CD8-positive, alpha-beta memory T cell (primary cell): Measurements from ENCODE around the gene CYS1. TPM values are rescaled to one million over a fixed set of nuclear protein-coding genes. Genes with fewer than 3 reads are reported as not detected.

Source experiments
- CTCF ChIA-PET: fragments of 350-600 bp; sonication (Branson Sonifier 250); formaldehyde crosslinking; loops from one replicate; lab custom pipeline; 2021; ENCODE audit warnings: antibody characterized with exemption; lab: Charles Lee
- POLR2A ChIA-PET: fragments of 350-600 bp; sonication (Branson Sonifier 250); formaldehyde crosslinking; loops from one replicate; lab custom pipeline; 2021; ENCODE audit warnings: antibody characterized with exemption; lab: Charles Lee
- DNase-seq, 5 donors: peaks; one replicate each; pipeline versions ENCODE4 v3.0.0 to v3.0.0-alpha.2; 2020 to 2022; ENCODE audit warnings: mixed read lengths in 1 of 5
- H3K27ac ChIP-seq: one replicate; pipeline ENCODE4 v1.7.0; 2013; ENCODE audit warnings: low read depth, mild to moderate bottlenecking, low read length, moderate library complexity
- H3K27me3 ChIP-seq: 2 replicates; pipeline ENCODE4 v1.7.0; 2013; ENCODE audit warnings: low read length, mild to moderate bottlenecking; ENCODE audit not compliant: insufficient read depth, poor library complexity, severe bottlenecking
- H3K36me3 ChIP-seq: 2 replicates; pipeline ENCODE4 v1.7.0; 2013; ENCODE audit warnings: mild to moderate bottlenecking, low read length, moderate library complexity; ENCODE audit not compliant: insufficient read depth
- H3K4me1 ChIP-seq: 2 replicates; pipeline ENCODE4 v1.7.0; 2013; ENCODE audit warnings: mild to moderate bottlenecking, low read length, moderate library complexity; ENCODE audit not compliant: insufficient read depth
- H3K4me3 ChIP-seq: 2 replicates; pipeline ENCODE4 v1.7.0; 2013; ENCODE audit warnings: mild to moderate bottlenecking, low read length
- H3K9me3 ChIP-seq: 2 replicates; pipeline ENCODE4 v1.7.0; 2013; ENCODE audit warnings: mild to moderate bottlenecking, low read length
- H3K27ac Mint-ChIP-seq, 8 donors: one replicate each; pipeline ENCODE4 v1.8.0; 2020 to 2021; ENCODE audit warnings: mixed read lengths in 8 of 8, mild to moderate bottlenecking in 6 of 8, inconsistent platforms in 3 of 8, moderate library complexity in 3 of 8
- H3K27me3 Mint-ChIP-seq, 2 donors: one replicate each; pipeline ENCODE4 v1.8.0; 2020 to 2021; ENCODE audit warnings: mixed read lengths in 2 of 2, mild to moderate bottlenecking in 1 of 2, moderate library complexity in 1 of 2
- H3K36me3 Mint-ChIP-seq, 3 donors: one replicate each; pipeline ENCODE4 v1.8.0; 2020 to 2021; ENCODE audit warnings: mixed read lengths in 3 of 3, inconsistent platforms in 1 of 3, mild to moderate bottlenecking in 1 of 3
- H3K4me1 Mint-ChIP-seq, 3 donors: one replicate each; pipeline ENCODE4 v1.8.0; 2020 to 2021; ENCODE audit warnings: mixed read lengths in 3 of 3, inconsistent platforms in 1 of 3, mild to moderate bottlenecking in 1 of 3
- H3K4me3 Mint-ChIP-seq, 7 donors: one replicate each; pipeline ENCODE4 v1.8.0; 2020 to 2021; ENCODE audit warnings: mixed read lengths in 7 of 7, mild to moderate bottlenecking in 6 of 7, moderate library complexity in 4 of 7, inconsistent platforms in 2 of 7
- H3K9me3 Mint-ChIP-seq, 5 donors: one replicate each; pipeline ENCODE4 v1.8.0; 2020 to 2022; ENCODE audit warnings: mixed read lengths in 5 of 5, mild to moderate bottlenecking in 3 of 5, moderate library complexity in 2 of 5, inconsistent platforms in 1 of 5
- polyA plus RNA-seq: library from polyadenylated mRNA; unstranded; fragments of 300-500 nt; fragmentation: Illumina TruSeq; gene quantifications from one replicate; pipeline ENCODE4 v1.2.3, GENCODE V29; 2021
- total RNA-seq, 2 experiments: library from RNA; stranded (reverse); gene quantifications; one replicate each; pipeline ENCODE4 v1.2.3, GENCODE V29; 2021

Gene CYS1
- total and polyA plus RNA-seq, 3 experiments from 2014 or later, result 0.07 to 0.20 (median 0.09) TPM

- H3K4me1 ChIP-seq, result no peaks in the 10 kb centered on the region
- H3K36me3 ChIP-seq, result peaks cover 22% of the 10 kb centered on the region
- DNase-seq, result no peak
- POLR2A ChIA-PET, result no interaction called here
- Mint-ChIP-seq H3K9me3 (no peaks in the 10 kb centered on the region), H3K4me1 (peaks cover 0 to 13% (median 0%) of the 10 kb centered on the region in 3 donors), H3K36me3 (peaks cover 3 to 51% (median 17%) of the 10 kb centered on the region in 3 donors), H3K27me3 (no peaks in the 10 kb centered on the region), H3K4me3 (no peak overlapping the region), H3K27ac (no peak overlapping the region)
- no peaks in the 10 kb centered on the region for H3K9me3 ChIP-seq
- no peaks in the 10 kb centered on the region for H3K27me3 ChIP-seq
- CTCF ChIA-PET, result interaction anchor here (1.4 to 9.6 kb wide), 2 partner anchors 69 to 239 kb away, joined by 6 to 201 read pairs; no protein-coding TSS in a partner anchor
- H3K4me3 ChIP-seq, result no peak overlapping the region
- no peak overlapping the region for H3K27ac ChIP-seq
These were observed 26.9 kb downstream of the CYS1 start for GRCh38 chr2:10053351-10053750.

DNA sequence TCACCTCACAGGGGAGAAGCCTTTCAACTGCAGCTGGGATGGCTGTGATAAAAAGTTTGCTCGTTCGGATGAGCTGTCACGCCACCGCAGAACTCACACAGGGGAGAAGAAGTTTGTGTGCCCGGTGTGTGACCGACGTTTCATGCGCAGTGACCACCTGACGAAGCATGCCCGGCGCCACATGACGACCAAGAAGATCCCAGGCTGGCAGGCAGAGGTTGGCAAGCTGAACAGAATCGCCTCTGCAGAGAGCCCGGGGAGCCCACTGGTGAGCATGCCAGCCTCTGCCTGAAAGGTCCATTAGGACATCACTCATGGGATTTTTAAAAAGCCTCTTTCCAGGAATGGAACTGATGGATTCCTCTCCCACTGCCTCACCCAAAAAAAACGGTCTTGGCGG is 28.0 kb downstream of the CYS1 start:
- H3K27me3 ChIP-seq, result no peaks in the 10 kb centered on the region
- peaks cover 29% of the 10 kb centered on the region for H3K36me3 ChIP-seq
- no peak overlapping the region for H3K4me3 ChIP-seq
- H3K9me3 Mint-ChIP-seq, result no peaks in the 10 kb centered on the region
- no peak overlapping the region for H3K4me3 Mint-ChIP-seq
- no peaks in the 10 kb centered on the region for H3K4me1 ChIP-seq
- peaks cover 3 to 63% (median 17%) of the 10 kb centered on the region in 3 donors for H3K36me3 Mint-ChIP-seq
- no peak for DNase-seq
- POLR2A ChIA-PET, result no interaction called here
- no peaks in the 10 kb centered on the region for H3K27me3 Mint-ChIP-seq
- no peaks in the 10 kb centered on the region for H3K9me3 ChIP-seq
- CTCF ChIA-PET, result interaction anchor here (1.4 to 9.6 kb wide), 2 partner anchors 68 to 238 kb away, joined by 6 to 201 read pairs; no protein-coding TSS in a partner anchor
- H3K27ac ChIP-seq, result no peak overlapping the region
- peaks cover 0 to 13% (median under 1%) of the 10 kb centered on the region in 3 donors for H3K4me1 Mint-ChIP-seq
- peak overlapping the region in 1 of 8 donors; percentile 39 for H3K27ac Mint-ChIP-seq

- Histone ChIP-seq H3K27me3 (no peaks in the 10 kb centered on the region), H3K9me3 (no peaks in the 10 kb centered on the region), H3K27ac (no peak overlapping the region), H3K4me1 (peaks cover 10% of the 10 kb centered on the region), H3K36me3 (peaks cover 29% of the 10 kb centered on the region), H3K4me3 (no peak overlapping the region)
- no peaks in the 10 kb centered on the region for H3K9me3 Mint-ChIP-seq
- DNase-seq, result peak in 2 of 5 donors; percentile 51 to 57
- CTCF ChIA-PET, result interaction anchor here (0.7 to 9.6 kb wide), 23 partner anchors 9 to 493 kb away, joined by 3 to 201 read pairs (median 4); partner anchors contain the start of gene ADAM17
- H3K27me3 Mint-ChIP-seq, result peaks cover 0 to 4% of the 10 kb centered on the region in 2 donors
- H3K4me1 Mint-ChIP-seq, result peaks cover 13 to 36% (median 16%) of the 10 kb centered on the region in 3 donors
- POLR2A ChIA-PET, result interaction anchor here (0.6 to 1.3 kb wide), 4 partner anchors 9 to 235 kb away, joined by 3 to 7 read pairs (median 5); no protein-coding TSS in a partner anchor
- H3K36me3 Mint-ChIP-seq, result peaks cover 0 to 57% (median 6%) of the 10 kb centered on the region in 3 donors
- peak overlapping the region in 4 of 8 donors; percentile 63 to 95 (median 76) for H3K27ac Mint-ChIP-seq
- peak overlapping the region in 1 of 7 donors; percentile 40 for H3K4me3 Mint-ChIP-seq
These were observed 31.6 kb downstream of the CYS1 start for GRCh38 chr2:10048501-10049171.

- Histone ChIP-seq H3K27ac (no peak overlapping the region), H3K27me3 (no peaks in the 10 kb centered on the region), H3K4me1 (peaks cover 10% of the 10 kb centered on the region), H3K4me3 (no peak overlapping the region), H3K9me3 (no peaks in the 10 kb centered on the region), H3K36me3 (peaks cover 24% of the 10 kb centered on the region)
- H3K4me1 Mint-ChIP-seq, result peaks cover 14 to 38% (median 17%) of the 10 kb centered on the region in 3 donors
- ChIA-PET CTCF (interaction anchor here (0.8 to 9.6 kb wide), 18 partner anchors 9 to 492 kb away, joined by 3 to 201 read pairs (median 4); partner anchors contain the start of genes ADAM17 and TAF1B), POLR2A (interaction anchor here (0.6 to 1.3 kb wide), 3 partner anchors 10 to 234 kb away, joined by 3 to 7 read pairs (median 3); no protein-coding TSS in a partner anchor)
- no peaks in the 10 kb centered on the region for H3K9me3 Mint-ChIP-seq
- H3K27me3 Mint-ChIP-seq, result peaks cover 0 to 4% of the 10 kb centered on the region in 2 donors
- H3K4me3 Mint-ChIP-seq, result no peak overlapping the region
- H3K36me3 Mint-ChIP-seq, result peaks cover 0 to 49% (median 3%) of the 10 kb centered on the region in 3 donors
- peak overlapping the region in 5 of 8 donors; percentile 50 to 95 (median 70) for H3K27ac Mint-ChIP-seq
- no peak for DNase-seq
These were observed 32.4 kb downstream of the CYS1 start for GRCh38 chr2:10047616-10048500.

DNA sequence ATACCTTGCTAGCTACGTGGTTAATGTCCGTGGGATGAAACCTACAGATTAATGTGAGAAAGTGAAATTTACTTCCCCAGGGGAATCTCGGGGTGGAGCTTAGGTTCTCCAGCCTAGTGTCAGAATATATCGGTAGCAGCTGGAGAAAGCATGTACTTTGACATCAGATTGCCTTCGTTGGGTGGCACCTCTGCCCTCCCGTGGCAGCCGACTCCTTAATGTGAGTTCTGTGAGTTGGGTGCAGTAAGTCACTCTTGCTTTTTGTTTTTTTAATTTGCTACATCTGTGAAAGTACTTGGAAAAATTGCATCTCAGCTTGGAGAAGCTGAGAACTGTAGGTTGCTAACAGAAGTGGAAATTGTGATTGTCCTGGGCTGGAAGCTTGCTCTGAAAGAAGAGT is 33.3 kb downstream of the CYS1 start:
- Histone ChIP-seq H3K36me3 (peaks cover 18% of the 10 kb centered on the region), H3K4me1 (peaks cover 17% of the 10 kb centered on the region), H3K27me3 (no peaks in the 10 kb centered on the region), H3K9me3 (no peaks in the 10 kb centered on the region), H3K27ac (no peak overlapping the region), H3K4me3 (no peak overlapping the region)
- H3K27me3 Mint-ChIP-seq, result peaks cover 0 to 6% of the 10 kb centered on the region in 2 donors
- CTCF ChIA-PET, result interaction anchor here (1.1 to 9.6 kb wide), 8 partner anchors 11 to 491 kb away, joined by 3 to 201 read pairs (median 6); partner anchors contain the start of genes ADAM17 and TAF1B
- peak overlapping the region in 5 of 8 donors; percentile 58 to 98 (median 87) for H3K27ac Mint-ChIP-seq
- POLR2A ChIA-PET, result interaction anchor here (0.7 kb wide), 1 partner anchor 63 kb away, joined by 3 read pairs; no protein-coding TSS in a partner anchor
- DNase-seq, result no peak
- peak overlapping the region in 1 of 7 donors; percentile 38 for H3K4me3 Mint-ChIP-seq
- H3K9me3 Mint-ChIP-seq, result no peaks in the 10 kb centered on the region
- peaks cover 23 to 47% (median 25%) of the 10 kb centered on the region in 3 donors for H3K4me1 Mint-ChIP-seq
- peaks cover 0 to 40% (median under 1%) of the 10 kb centered on the region in 3 donors for H3K36me3 Mint-ChIP-seq

DNA sequence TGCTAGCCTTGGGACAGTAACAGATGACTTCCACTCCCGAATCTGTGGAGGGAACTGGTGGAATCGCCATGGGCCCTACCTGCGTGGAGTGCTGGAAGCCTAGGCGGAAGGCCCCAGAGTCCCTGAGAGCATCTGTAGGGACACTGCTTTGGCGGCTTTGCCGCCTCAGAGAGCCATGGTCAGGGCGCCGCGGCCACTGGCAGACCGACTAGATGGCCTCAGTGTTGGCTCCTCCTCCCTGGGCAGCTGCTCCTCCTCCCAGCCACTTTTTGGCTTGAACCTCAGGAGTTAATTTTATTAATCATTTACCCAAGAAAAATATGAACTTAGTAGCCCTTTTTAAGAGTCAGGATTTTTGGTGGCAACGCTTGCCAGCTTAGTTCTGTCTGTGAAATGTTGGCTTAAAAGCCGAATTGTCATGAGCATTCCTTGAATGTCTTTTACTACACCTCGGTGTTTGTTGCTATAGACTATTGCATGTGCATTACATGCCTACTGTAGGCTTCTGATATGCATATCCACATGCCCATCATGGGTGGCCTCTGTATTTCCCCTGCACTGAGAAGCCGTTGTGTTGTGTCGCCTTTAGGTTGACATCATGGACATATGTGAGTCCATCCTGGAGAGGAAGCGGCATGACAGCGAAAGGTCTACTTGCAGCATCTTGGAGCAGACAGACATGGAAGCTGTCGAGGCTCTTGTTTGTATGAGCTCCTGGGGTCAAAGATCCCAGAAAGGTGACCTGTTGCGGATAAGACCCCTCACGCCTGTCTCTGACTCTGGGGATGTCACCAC is 34.5 kb downstream of the CYS1 start:
- Mint-ChIP-seq H3K4me3 (peak overlapping the region; percentile 3 to 84 (median 55)), H3K27ac (peak overlapping the region; percentile 49 to 98 (median 90)), H3K27me3 (peaks cover 0 to 6% of the 10 kb centered on the region in 2 donors), H3K36me3 (peaks cover 0 to 38% (median 0%) of the 10 kb centered on the region in 3 donors), H3K9me3 (no peaks in the 10 kb centered on the region), H3K4me1 (peaks cover 26 to 55% (median 29%) of the 10 kb centered on the region in 3 donors)
- H3K4me3 ChIP-seq, result no peak overlapping the region
- peaks cover 17% of the 10 kb centered on the region for H3K4me1 ChIP-seq
- ChIA-PET POLR2A (no interaction called here), CTCF (interaction anchor here (1.1 to 9.6 kb wide), 5 partner anchors 10 to 232 kb away, joined by 4 to 201 read pairs (median 40); no protein-coding TSS in a partner anchor)
- H3K9me3 ChIP-seq, result no peaks in the 10 kb centered on the region
- no peak overlapping the region for H3K27ac ChIP-seq
- H3K27me3 ChIP-seq, result no peaks in the 10 kb centered on the region
- peaks cover 17% of the 10 kb centered on the region for H3K36me3 ChIP-seq
- no peak for DNase-seq
